Measurements from ENCODE around the gene ZNF653. TPM values are rescaled to one million over a fixed set of nuclear protein-coding genes. Genes with fewer than 3 reads are reported as not detected.

The ZNF653 gene
- total and polyA plus RNA-seq, 12 donors: 2.3 to 7.8 (median 4.2) TPM

DNA sequence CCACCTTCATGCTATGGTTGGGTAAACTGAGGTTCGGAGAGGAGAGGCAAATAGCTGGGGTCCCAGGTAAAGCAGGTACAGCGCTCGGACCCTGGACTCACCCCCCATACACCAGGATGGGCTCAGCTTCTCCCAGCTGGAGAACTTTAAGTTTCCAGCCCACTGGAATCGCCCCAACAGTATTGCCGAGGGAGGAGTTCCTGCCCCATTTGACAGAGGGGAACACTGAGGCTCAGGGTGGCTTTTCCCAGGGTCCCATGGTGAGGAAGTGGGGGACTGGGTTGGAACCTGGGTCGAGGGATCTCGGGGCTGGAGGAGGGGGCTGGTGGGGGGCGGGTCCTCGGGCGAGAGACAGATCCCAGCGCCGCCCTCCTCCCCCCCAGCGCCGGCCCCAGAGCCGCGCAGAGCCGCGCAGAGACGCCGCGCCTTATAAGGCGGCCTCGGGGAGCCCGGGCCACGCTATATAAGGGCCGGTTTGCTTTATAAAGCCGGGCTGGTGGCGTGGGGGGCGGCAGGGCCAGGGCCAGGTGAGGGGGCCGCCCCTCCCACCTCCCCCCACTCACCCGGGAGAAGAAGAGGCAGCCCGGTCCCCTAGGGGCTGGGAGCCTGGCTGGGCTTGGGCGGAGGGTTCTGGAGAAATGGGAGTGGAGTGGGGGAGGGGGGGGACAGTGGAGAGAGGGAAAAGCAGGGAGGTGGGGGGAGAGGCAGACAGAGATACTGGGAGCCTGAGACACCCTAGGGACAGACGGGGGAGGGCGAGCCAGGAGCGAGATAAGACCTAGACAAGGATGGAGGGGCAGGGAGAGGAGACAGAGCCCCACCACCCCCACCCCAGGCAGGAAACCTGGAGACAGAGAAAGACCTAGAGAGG is 34.1 kb upstream of the ZNF653 start:
- WGBS, 2 donors: 10 to 15% methylated on average over 22 to 34 of the region's 36 CpGs
- Histone ChIP-seq H3K27ac (peak overlapping the region; percentile 22 to 89 (median 76)), H3K4me3 (peak overlapping the region in 9 of 10 donors; percentile 33 to 54 (median 45)), H3K4me1 (peaks cover 0 to 33% (median 22%) of the 10 kb centered on the region in 9 donors), H3K9me3 (no peaks in the 10 kb centered on the region), H3K27me3 (peaks cover 0 to 23% (median 0%) of the 10 kb centered on the region in 7 donors), H3K36me3 (peaks cover 0 to 5% (median 0%) of the 10 kb centered on the region in 9 donors)
- TF ChIP-seq CTCF (IDR thresholded peaks at IDR 0.05): no peak
- peak in 1 of 2 donors; percentile 59 for DNase-seq
- intact Hi-C loops (cut with DNase I): loop anchor here in 1 of 10 donors (10.0 kb wide), 1 partner anchor 45 kb away; no protein-coding TSS in a partner anchor
- peak; percentile 19 to 67 (median 48) for ATAC-seq

DNA sequence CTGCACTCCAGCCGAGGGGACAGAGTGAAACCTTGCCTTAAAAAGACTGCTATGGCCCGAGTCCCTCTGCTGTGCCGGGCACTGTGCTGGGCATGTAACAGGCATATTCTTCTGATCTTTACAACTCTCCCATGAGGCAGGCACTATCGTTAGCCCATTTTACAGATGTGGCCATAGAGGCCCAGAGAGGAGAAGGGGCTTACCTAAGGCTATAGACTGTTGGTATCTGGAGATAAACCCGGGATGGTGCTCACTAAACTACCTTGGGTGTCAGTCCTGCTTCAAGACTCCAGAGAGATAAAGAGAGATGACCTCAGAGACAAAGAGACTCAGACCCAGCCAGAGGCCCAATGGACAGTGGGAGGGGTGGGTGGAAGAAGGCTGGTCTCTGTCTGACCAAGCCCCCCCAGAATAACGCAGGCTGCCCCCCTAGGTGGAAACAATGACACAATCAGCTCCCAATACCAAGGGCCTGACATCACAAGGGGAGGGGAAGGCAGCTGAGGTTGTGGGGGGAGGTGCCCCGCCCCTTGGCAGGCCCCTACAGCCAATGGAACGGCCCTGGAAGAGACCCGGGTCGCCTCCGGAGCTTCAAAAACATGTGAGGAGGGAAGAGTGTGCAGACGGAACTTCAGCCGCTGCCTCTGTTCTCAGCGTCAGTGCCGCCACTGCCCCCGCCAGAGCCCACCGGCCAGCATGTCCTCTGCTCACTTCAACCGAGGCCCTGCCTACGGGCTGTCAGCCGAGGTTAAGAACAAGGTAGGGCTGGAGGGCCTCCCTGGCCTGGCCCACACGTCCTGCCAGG is 32.8 kb upstream of the ZNF653 start, which contains the start of gene CNN1:
CNN1 (plus strand) TSS at position 620 of the 805 bp plus-strand sequence; CDS start at position 697, 77 bp downstream.
- H3K27me3 ChIP-seq: peaks cover 0 to 23% (median 0%) of the 10 kb centered on the region in 7 donors
- DNase-seq (peak; percentile 52 to 80), ATAC-seq (peak; percentile 49 to 77 (median 65))
- H3K4me1 ChIP-seq: peaks cover 0 to 33% (median 22%) of the 10 kb centered on the region in 9 donors
- intact Hi-C loops (cut with DNase I): loop anchor here in 1 of 10 donors (10.0 kb wide), 1 partner anchor 46 kb away; no protein-coding TSS in a partner anchor
- peaks cover 0 to 5% (median 0%) of the 10 kb centered on the region in 9 donors for H3K36me3 ChIP-seq
- peak within 1 kb of the TSS; percentile 22 to 89 (median 76) for H3K27ac ChIP-seq
- peak within 1 kb of the TSS in 9 of 10 donors; percentile 33 to 54 (median 45) for H3K4me3 ChIP-seq
- H3K9me3 ChIP-seq: no peaks in the 10 kb centered on the region
- no peak for TF ChIP-seq CTCF (IDR thresholded peaks at IDR 0.05)
- WGBS, 2 donors: 20 to 23% methylated on average over 18 to 21 of the region's 21 CpGs

DNA sequence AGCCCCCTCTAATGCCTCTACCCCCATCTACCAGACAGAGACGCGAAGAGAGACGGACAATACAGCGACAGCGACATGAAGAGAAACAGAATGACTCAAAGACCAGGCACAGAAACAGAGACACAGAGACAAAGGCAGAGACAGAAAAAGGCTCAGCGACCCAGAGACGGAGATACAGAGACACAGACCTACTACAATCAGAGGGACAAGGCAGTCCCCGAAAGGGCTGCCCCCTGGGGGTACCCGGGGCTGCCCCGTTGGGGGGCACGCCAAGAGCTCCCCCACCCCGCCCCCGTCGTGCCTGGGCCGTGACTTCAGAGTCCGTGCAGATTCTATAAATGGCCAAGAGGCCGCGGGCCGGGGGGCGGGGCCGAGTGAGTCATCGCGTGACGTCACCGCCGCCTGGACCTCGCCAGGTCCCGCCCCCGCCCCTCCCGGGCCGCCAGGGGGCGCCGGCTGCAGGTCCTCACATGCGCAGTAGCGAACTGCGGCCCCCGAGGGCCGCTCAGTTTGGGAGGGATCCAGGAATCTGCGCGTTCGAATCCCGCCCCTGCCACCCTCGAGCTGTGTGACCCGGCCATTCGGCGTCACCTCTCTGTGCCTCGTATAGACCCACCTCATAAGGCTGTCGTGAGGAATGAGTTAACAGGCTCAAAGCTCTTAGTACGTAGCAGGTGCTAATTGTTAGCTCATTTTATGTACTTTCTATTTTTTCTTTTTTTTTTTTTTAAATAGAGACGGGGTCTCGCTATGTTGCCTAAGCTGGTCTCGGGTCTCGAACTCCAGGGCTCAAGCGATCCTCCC is 30.4 kb upstream of the ZNF653 start:
- WGBS, 2 donors: 10 to 11% methylated on average over 54 of the region's 54 CpGs
- Histone ChIP-seq H3K27me3 (peaks cover 0 to 23% (median 0%) of the 10 kb centered on the region in 7 donors), H3K4me1 (peaks cover 0 to 33% (median 22%) of the 10 kb centered on the region in 9 donors), H3K36me3 (no peaks in the 10 kb centered on the region), H3K27ac (peak overlapping the region; percentile 66 to 94 (median 86)), H3K9me3 (no peaks in the 10 kb centered on the region), H3K4me3 (peak overlapping the region in 9 of 10 donors; percentile 22 to 56 (median 46))
- intact Hi-C loops (cut with DNase I): loop anchor here in 2 of 10 donors (2.0 to 10.0 kb wide), 2 partner anchors 23 to 49 kb away; partner anchors contain the start of gene ELOF1 (in 1 of the 2)
- ATAC-seq (peak; percentile 79 to 94 (median 89)), DNase-seq (peak; percentile 90 to 94)
- TF ChIP-seq CTCF (IDR thresholded peaks at IDR 0.05): peak; percentile 86 to 99 (median 96)
